ENCODE data around the gene OASL.

OASL gene

DNA sequence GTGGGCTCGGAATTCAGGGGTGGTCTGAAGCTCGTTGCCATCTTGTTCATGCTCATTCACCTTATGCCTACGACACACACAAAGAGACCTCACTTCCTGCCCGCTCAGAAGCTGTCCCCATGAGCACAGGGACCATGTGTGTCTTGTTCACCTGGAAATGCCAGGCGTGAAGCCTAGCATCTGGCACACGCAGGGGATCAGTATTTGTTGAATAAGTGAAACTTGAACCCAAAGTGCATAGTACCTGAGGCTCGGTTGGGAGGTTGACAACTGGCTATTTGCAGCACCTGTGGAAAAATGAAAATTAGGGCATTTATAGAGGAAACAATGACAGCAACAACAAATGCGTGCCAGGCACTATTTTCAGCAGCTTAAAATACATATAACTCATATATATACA, 28.2 kb downstream of the OASL start:
- H3K27ac ChIP-seq = no peak overlapping the region
- no peak for TF ChIP-seq ZFX (IDR thresholded peaks at IDR 0.05)
- TF ChIP-seq, protein P1, sequence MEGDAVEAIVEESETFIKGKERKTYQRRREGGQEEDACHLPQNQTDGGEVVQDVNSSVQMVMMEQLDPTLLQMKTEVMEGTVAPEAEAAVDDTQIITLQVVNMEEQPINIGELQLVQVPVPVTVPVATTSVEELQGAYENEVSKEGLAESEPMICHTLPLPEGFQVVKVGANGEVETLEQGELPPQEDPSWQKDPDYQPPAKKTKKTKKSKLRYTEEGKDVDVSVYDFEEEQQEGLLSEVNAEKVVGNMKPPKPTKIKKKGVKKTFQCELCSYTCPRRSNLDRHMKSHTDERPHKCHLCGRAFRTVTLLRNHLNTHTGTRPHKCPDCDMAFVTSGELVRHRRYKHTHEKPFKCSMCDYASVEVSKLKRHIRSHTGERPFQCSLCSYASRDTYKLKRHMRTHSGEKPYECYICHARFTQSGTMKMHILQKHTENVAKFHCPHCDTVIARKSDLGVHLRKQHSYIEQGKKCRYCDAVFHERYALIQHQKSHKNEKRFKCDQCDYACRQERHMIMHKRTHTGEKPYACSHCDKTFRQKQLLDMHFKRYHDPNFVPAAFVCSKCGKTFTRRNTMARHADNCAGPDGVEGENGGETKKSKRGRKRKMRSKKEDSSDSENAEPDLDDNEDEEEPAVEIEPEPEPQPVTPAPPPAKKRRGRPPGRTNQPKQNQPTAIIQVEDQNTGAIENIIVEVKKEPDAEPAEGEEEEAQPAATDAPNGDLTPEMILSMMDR (conservative IDR thresholded peaks at IDR 0.05) = no peak

DNA sequence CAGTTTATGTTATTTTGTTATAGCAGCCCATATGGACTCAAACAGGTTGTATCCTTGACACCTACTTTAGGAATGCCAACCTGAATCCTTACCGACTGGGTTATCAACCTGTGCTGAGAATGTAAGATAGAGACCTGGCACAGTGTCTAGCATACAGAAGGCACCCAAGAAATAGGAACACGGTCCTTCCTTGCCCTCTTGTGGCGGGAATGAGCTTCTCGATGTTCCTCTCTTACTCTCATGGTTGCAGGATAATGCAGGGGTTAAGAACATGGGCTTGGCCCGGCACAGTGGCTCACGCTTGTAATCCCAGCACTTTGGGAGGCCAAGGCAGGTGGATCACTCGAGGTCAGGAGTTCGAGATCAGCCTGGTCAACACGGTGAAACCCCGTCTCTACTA, 29.3 kb downstream of the OASL start:
- no peak overlapping the region for H3K27ac ChIP-seq
- TF ChIP-seq ZFX (IDR thresholded peaks at IDR 0.05) = no peak
- TF ChIP-seq, protein P1 (conservative IDR thresholded peaks at IDR 0.05) = peak; percentile 56

DNA sequence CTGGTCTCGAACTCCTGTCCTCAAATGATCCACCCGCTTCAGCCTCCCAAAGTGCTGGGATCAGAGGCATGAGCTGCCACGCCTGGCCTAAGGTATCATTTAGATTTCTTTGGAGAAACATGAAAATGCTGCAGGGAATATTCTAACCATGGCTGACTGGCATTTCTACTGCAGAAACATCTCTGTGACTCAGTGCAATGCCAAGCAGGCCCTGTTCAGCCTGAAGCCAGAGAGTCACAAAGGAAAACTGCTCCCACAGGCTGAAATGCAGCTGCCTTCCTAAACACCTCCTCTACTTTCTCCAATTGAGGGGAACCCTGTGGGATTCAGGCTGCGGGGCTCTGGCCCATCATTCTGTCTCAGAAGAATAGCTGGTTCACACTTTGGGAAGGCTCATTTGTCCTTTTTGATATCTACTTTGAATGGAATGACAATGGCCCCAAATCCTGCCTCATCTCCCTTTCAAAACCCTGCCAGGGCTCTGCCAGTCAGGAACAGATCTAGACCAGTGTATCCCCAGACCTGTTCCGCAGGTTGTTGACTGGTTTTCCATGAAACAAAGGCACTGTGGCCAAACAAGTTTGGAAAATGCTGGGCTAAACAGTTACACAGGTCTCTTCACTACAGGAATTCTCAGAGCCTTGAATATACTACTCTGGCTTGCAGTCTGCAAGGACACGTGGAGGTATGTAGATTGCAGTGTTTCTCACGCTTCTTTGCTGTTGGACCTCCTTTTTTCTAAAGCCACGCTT, 30.5 kb downstream of the OASL start:
- TF ChIP-seq ZFX (IDR thresholded peaks at IDR 0.05) = no peak
- TF ChIP-seq, protein P1 (conservative IDR thresholded peaks at IDR 0.05) = no peak
- H3K27ac ChIP-seq = peak overlapping the region; percentile 9; the same call in 1 of the 2 replicates

- H3K27ac ChIP-seq = no peak overlapping the region
- TF ChIP-seq, protein P1 (conservative IDR thresholded peaks at IDR 0.05) = peak; percentile 72
- no peak for TF ChIP-seq ZFX (IDR thresholded peaks at IDR 0.05)
Observed at GRCh38 chr12:121005346-121005815, 33.7 kb downstream of the OASL start.

DNA sequence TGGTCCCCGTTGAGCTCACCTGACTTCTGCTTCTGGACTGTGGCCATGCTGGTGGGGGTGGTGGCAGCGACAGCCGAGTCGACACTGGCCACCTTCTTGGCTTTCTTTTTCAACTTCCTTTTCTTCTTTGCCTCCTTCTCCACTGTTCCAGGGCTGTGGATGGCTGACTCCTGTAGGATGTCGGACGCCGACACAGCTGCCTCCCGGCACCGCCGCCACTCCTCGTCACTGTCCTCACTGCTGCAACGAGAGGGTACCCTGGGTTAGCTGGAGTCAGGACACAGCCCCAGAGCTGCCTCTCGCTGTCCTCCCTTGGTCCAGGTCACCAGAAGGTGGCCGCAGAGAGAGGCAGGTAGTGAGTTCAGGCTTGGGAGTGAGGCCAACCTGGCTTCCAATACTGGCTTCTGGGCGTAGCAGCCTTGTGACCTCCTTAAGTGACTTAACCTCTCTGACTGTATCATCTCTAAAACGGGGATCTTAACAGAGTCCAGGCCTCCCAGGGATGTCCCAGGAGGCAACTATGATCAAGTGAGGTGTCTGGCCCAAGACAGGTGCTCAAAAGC, 34.7 kb downstream of the OASL start:
- TF ChIP-seq, protein P1 (conservative IDR thresholded peaks at IDR 0.05) = no peak
- no peak for TF ChIP-seq ZFX (IDR thresholded peaks at IDR 0.05)

GRCh38 chr12:121003650-121004049, 35.4 kb downstream of the OASL start:
- no peak for TF ChIP-seq ZFX (IDR thresholded peaks at IDR 0.05)
- TF ChIP-seq, protein P1 (conservative IDR thresholded peaks at IDR 0.05) = no peak
- no peak overlapping the region for H3K27ac ChIP-seq

More for the DNA sequence above, 34.7 kb downstream of the OASL start:
- no peak overlapping the region for H3K27ac ChIP-seq

DNA sequence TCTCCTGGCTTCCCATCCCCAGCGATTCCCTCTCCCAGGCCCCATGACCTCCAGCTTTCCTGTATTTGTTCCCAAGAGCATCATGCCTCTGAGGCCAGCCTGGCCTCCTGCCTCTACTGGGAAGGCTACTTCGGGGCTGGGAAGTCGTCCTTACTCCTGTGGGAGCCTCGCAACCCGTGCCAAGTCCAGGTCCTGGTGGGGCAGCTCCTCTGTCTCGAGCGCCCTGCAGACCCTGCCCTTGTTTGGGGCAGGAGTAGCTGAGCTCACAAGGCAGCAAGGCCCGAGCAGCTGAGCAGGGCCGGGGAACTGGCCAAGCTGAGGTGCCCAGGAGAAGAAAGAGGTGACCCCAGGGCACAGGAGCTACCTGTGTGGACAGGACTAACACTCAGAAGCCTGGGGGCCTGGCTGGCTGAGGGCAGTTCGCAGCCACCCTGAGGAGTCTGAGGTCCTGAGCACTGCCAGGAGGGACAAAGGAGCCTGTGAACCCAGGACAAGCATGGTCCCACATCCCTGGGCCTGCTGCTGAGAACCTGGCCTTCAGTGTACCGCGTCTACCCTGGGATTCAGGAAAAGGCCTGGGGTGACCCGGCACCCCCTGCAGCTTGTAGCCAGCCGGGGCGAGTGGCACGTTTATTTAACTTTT, 37.1 kb downstream of the OASL start:
- no peak overlapping the region for H3K27ac ChIP-seq
- TF ChIP-seq, protein P1 (conservative IDR thresholded peaks at IDR 0.05) = no peak
- no peak for TF ChIP-seq ZFX (IDR thresholded peaks at IDR 0.05)

Data from C4-2B (cell line).